ENCODE results near the gene ADGRF4.

ADGRF4 gene

GRCh38 chr6:47686411-47686810, 12.0 kb upstream of the ADGRF4 start:
- DNase-seq, result no peak

- no peak for DNase-seq
Measured at GRCh38 chr6:47687432-47687831, 10.9 kb upstream of the ADGRF4 start.

GRCh38 chr6:47690214-47690613, 8.2 kb upstream of the ADGRF4 start:
- DNase-seq, result no peak

- DNase-seq, result no peak
Measured at GRCh38 chr6:47690791-47691190, 7.6 kb upstream of the ADGRF4 start.

GRCh38 chr6:47697925-47698324, 455 bp upstream of the ADGRF4 start:
- DNase-seq, result no peak

GRCh38 chr6:47700053-47700452, 1.7 kb downstream of the ADGRF4 start:
- no peak for DNase-seq

- no peak for DNase-seq
Measured at GRCh38 chr6:47700596-47700995, 2.2 kb downstream of the ADGRF4 start.

GRCh38 chr6:47701363-47701762, 3.0 kb downstream of the ADGRF4 start:
- DNase-seq, result no peak

GRCh38 chr6:47709160-47709559, 10.8 kb downstream of the ADGRF4 start:
- DNase-seq, result no peak

GRCh38 chr6:47710295-47710694, 11.9 kb downstream of the ADGRF4 start:
- DNase-seq, result no peak

GRCh38 chr6:47713200-47713599, 14.8 kb downstream of the ADGRF4 start:
- DNase-seq, result no peak

- no peak for DNase-seq
Measured at GRCh38 chr6:47714802-47715201, 16.4 kb downstream of the ADGRF4 start.

- DNase-seq, result no peak
Measured at GRCh38 chr6:47715782-47716181, 17.4 kb downstream of the ADGRF4 start.

GRCh38 chr6:47716207-47716606, 17.8 kb downstream of the ADGRF4 start:
- DNase-seq, result no peak

- DNase-seq, result no peak
Measured at GRCh38 chr6:47718571-47718970, 20.2 kb downstream of the ADGRF4 start.

- DNase-seq, result no peak
Measured at GRCh38 chr6:47721189-47721588, 22.8 kb downstream of the ADGRF4 start.

GRCh38 chr6:47722194-47722593, 23.8 kb downstream of the ADGRF4 start:
- DNase-seq, result no peak

GRCh38 chr6:47724300-47724699, 25.9 kb downstream of the ADGRF4 start:
- DNase-seq, result no peak

- DNase-seq, result no peak
Measured at GRCh38 chr6:47727391-47727790, 29.0 kb downstream of the ADGRF4 start.

GRCh38 chr6:47729019-47729418, 30.6 kb downstream of the ADGRF4 start:
- DNase-seq, result no peak

- no peak for DNase-seq
Measured at GRCh38 chr6:47729457-47729856, 31.1 kb downstream of the ADGRF4 start.

- DNase-seq, result no peak
Measured at GRCh38 chr6:47733879-47734558, 35.6 kb downstream of the ADGRF4 start.

- DNase-seq, result no peak
Measured at GRCh38 chr6:47734831-47735481, 36.6 kb downstream of the ADGRF4 start.

GRCh38 chr6:47736083-47736700, 37.8 kb downstream of the ADGRF4 start:
- DNase-seq, result no peak

Data from activated CD8-positive, alpha-beta memory T cell treated with anti-CD3 and anti-CD28 coated beads for 24 hours (primary cell).